RWPE2 (cell line): ENCODE results near the gene CLDN9.

Experiments used
- ATAC-seq: fragments of 200-7000 bp; cut with Tn5 transposase; 3 replicates; pipeline ENCODE4 v1.9.1; 2021; ENCODE audit warnings: low read depth
- DNase-seq: peaks from one replicate; pipeline ENCODE4 v3.0.0-alpha.2; 2020; ENCODE audit warnings: low spot score
- H3K27ac ChIP-seq: fragments of 450-650 bp; 2 replicates; pipeline ENCODE4 v1.5.1; 2017; ENCODE audit warnings: mild to moderate bottlenecking; ENCODE audit not compliant: poor library complexity, severe bottlenecking
- H3K27me3 ChIP-seq: fragments of 250-450 bp; sonication (Bioruptor Pico); 2 replicates; pipeline ENCODE4 v1.5.1; 2021; ENCODE audit warnings: mild to moderate bottlenecking, moderate library complexity; ENCODE audit not compliant: insufficient read depth, poor library complexity, severe bottlenecking
- H3K36me3 ChIP-seq: fragments of 250-450 bp; sonication (Bioruptor Pico); 2 replicates; pipeline ENCODE4 v1.5.1; 2020; ENCODE audit warnings: low read depth, mild to moderate bottlenecking, moderate library complexity
- H3K4me1 ChIP-seq: fragments of 250-450 bp; sonication (Bioruptor Pico); 2 replicates; pipeline ENCODE4 v1.5.1; 2021; ENCODE audit warnings: mild to moderate bottlenecking, moderate library complexity; ENCODE audit not compliant: insufficient read depth, poor library complexity, severe bottlenecking
- H3K4me3 ChIP-seq: fragments of 250-450 bp; sonication (Bioruptor Pico); 2 replicates; pipeline ENCODE4 v1.5.1; 2021; ENCODE audit warnings: mild to moderate bottlenecking, moderate library complexity; ENCODE audit not compliant: severe bottlenecking
- H3K9me3 ChIP-seq: fragments of 250-450 bp; sonication (Bioruptor Pico); 2 replicates; pipeline ENCODE4 v1.5.1; 2021; ENCODE audit warnings: mild to moderate bottlenecking, moderate library complexity; ENCODE audit not compliant: severe bottlenecking
- TF ChIP-seq, protein P1 (sequence below): fragments of 450-650 bp; IDR thresholded peaks from one replicate; pipeline ENCODE4 v1.5.1; 2017; ENCODE audit warnings: mild to moderate bottlenecking, moderate library complexity; ENCODE audit not compliant: poor library complexity, severe bottlenecking

The CLDN9 gene

DNA sequence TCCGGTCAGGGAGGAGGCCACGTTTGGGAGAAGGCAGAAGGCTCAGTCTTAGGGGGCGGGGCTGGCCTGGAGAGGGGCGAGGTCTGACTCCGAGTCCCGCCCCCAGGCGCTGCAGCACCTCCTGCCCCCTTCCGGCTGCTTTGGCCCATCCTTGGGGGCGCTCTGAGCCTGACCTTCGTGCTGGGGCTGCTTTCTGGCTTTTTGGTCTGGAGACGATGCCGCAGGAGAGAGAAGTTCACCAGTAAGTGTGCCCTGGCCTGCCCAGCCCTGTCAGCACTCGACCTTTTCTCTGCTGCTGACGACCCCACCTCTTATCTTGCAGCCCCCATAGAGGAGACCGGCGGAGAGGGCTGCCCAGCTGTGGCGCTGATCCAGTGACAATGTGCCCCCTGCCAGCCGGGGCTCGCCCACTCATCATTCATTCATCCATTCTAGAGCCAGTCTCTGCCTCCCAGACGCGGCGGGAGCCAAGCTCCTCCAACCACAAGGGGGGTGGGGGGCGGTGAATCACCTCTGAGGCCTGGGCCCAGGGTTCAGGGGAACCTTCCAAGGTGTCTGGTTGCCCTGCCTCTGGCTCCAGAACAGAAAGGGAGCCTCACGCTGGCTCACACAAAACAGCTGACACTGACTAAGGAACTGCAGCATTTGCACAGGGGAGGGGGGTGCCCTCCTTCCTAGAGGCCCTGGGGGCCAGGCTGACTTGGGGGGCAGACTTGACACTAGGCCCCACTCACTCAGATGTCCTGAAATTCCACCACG is 8.9 kb downstream of the CLDN9 start:
- Histone ChIP-seq H3K4me1 (peaks cover 7% of the 10 kb centered on the region), H3K27ac (peak overlapping the region; percentile 100), H3K36me3 (peaks cover 37% of the 10 kb centered on the region), H3K9me3 (no peaks in the 10 kb centered on the region), H3K27me3 (no peaks in the 10 kb centered on the region), H3K4me3 (peak overlapping the region; percentile 89)
- DNase-seq: peak; percentile 98
- TF ChIP-seq, protein P1, sequence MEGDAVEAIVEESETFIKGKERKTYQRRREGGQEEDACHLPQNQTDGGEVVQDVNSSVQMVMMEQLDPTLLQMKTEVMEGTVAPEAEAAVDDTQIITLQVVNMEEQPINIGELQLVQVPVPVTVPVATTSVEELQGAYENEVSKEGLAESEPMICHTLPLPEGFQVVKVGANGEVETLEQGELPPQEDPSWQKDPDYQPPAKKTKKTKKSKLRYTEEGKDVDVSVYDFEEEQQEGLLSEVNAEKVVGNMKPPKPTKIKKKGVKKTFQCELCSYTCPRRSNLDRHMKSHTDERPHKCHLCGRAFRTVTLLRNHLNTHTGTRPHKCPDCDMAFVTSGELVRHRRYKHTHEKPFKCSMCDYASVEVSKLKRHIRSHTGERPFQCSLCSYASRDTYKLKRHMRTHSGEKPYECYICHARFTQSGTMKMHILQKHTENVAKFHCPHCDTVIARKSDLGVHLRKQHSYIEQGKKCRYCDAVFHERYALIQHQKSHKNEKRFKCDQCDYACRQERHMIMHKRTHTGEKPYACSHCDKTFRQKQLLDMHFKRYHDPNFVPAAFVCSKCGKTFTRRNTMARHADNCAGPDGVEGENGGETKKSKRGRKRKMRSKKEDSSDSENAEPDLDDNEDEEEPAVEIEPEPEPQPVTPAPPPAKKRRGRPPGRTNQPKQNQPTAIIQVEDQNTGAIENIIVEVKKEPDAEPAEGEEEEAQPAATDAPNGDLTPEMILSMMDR: peak; percentile 33
- peak; percentile 35 for ATAC-seq

DNA sequence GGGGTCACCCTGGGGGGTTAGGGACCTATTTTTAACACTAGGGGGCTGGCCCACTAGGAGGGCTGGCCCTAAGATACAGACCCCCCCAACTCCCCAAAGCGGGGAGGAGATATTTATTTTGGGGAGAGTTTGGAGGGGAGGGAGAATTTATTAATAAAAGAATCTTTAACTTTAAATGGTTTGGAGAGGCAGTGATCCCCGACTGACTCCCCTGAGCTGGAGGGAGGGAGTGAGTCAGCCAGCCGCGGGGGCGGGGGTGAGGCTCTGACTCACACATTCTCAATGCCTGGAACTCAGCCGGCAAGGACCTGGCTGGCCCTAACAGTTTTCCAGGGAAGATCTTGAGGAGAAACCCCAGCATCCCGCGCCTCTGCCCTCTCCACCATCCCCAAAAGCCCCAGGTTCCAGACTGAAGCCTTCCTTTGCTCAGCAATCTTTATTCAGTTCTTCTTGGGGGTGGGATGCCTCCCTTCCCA is 9.5 kb downstream of the CLDN9 start:
- ATAC-seq (peak; percentile 13), DNase-seq (peak; percentile 93)
- H3K27me3 ChIP-seq: no peaks in the 10 kb centered on the region
- TF ChIP-seq, protein P1: no peak
- no peaks in the 10 kb centered on the region for H3K9me3 ChIP-seq
- H3K4me3 ChIP-seq: peak overlapping the region; percentile 89
- peaks cover 43% of the 10 kb centered on the region for H3K36me3 ChIP-seq
- peak overlapping the region; percentile 100 for H3K27ac ChIP-seq
- H3K4me1 ChIP-seq: peaks cover 7% of the 10 kb centered on the region

DNA sequence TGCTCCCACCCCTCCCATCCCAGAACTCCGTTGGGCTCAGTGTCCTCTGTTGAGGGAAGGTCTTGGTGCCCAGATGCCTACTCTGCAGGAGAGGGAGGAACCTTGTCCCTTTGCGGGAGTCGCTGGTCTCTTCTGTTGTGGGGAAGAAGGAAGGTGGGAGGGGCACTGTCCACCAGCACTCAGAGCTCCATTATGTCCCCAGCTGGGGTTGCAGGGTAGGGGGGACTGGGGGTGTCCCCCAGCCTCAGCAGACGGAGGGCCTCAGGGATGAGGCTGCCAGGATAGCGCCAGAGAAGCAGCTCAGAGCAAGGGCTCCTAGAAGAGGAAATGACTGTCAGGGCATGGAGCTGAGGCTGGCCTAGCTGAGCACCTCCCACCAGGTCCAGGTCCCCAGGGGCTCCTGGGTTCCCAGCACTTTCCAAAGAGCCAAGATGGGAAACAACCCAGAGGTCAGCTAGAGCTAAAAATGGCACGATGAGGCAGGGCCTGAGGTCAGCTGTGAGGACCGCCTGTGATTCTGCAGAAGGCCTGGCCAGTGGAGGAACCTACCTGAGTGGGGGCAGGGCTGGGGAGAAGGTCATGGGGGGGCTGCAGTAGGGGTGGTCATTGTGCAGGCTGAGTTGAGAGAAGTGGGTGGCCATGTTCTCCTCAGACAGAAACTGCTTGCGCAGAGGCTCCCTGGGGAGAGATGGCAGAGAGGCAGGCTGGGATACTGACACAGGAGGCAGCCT is 10.1 kb downstream of the CLDN9 start:
- no peak for DNase-seq
- peak; percentile 0; the same call in 2 of the 3 replicates for ATAC-seq
- H3K27ac ChIP-seq: peak overlapping the region; percentile 100
- TF ChIP-seq, protein P1: no peak
- no peaks in the 10 kb centered on the region for H3K9me3 ChIP-seq
- peaks cover 44% of the 10 kb centered on the region for H3K36me3 ChIP-seq
- H3K27me3 ChIP-seq: no peaks in the 10 kb centered on the region
- peaks cover 9% of the 10 kb centered on the region for H3K4me1 ChIP-seq
- peak overlapping the region; percentile 89 for H3K4me3 ChIP-seq

DNA sequence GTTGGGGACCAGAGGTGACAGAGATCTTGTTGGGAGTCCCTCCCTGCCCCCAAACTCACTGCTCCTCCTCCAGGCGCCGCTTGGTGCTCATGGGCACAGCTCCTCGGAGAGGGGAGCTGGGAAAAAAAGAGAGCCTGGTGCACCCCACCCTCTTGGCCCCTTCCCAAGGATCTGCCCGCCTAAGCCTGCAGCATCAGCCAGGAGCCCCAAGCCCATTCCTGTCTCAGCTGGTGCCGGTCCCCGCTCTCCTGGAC is 10.6 kb downstream of the CLDN9 start:
- DNase-seq (peak; percentile 90), ATAC-seq (no peak)
- TF ChIP-seq, protein P1: no peak
- peak overlapping the region; percentile 100 for H3K27ac ChIP-seq
- peaks cover 44% of the 10 kb centered on the region for H3K36me3 ChIP-seq
- peaks cover 10% of the 10 kb centered on the region for H3K4me1 ChIP-seq
- peak overlapping the region; percentile 89 for H3K4me3 ChIP-seq
- no peaks in the 10 kb centered on the region for H3K27me3 ChIP-seq
- H3K9me3 ChIP-seq: no peaks in the 10 kb centered on the region
